ENCODE results near the gene VPS36. TPM values are rescaled to one million over a fixed set of nuclear protein-coding genes. Genes with fewer than 3 reads are reported as not detected.
A peak's percentile ranks its signal among the peaks of the same experiment; 100 is the strongest.

Gene VPS36
- total RNA-seq, 1 donor: 35.8 TPM

DNA sequence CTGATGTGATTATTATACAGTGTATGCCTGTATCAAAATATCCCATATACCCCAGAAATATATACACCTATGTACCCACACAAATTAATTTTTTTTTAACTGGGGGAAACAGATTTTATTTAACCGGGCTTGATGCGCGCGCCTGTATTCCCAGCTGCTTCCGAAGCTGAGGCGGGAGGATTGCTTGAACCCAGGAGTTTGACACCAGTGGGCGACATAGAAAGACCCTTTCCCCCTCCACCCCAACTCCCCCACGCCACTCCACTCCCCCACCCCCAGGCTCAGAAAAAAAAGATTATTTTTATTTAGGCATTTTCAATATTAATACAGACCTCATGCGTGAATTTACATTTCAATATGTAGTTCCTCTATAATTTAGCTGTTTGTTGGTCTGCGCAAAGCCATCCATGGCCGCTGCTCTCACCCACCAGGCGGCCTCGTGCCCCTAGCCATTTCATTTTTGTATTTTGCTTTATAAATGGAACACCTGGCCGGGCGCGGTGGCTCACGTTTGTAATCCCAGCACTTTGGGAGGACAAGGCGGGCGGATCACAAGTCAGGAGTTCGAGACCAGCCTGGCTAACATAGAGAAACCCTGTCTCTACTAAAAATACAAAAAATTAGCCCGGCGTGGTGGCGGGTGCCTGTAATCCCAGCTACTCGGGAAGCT is 836 bp upstream of the VPS36 start:
- TF ChIP-seq, protein P1, sequence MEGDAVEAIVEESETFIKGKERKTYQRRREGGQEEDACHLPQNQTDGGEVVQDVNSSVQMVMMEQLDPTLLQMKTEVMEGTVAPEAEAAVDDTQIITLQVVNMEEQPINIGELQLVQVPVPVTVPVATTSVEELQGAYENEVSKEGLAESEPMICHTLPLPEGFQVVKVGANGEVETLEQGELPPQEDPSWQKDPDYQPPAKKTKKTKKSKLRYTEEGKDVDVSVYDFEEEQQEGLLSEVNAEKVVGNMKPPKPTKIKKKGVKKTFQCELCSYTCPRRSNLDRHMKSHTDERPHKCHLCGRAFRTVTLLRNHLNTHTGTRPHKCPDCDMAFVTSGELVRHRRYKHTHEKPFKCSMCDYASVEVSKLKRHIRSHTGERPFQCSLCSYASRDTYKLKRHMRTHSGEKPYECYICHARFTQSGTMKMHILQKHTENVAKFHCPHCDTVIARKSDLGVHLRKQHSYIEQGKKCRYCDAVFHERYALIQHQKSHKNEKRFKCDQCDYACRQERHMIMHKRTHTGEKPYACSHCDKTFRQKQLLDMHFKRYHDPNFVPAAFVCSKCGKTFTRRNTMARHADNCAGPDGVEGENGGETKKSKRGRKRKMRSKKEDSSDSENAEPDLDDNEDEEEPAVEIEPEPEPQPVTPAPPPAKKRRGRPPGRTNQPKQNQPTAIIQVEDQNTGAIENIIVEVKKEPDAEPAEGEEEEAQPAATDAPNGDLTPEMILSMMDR (IDR thresholded peaks at IDR 0.05; ENCODE audit: extremely low read depth, low read depth, low read length): no peak
- Histone ChIP-seq H3K36me3 (ENCODE audit: insufficient read depth, low read length) (no peaks in the 10 kb centered on the region), H3K4me3 (ENCODE audit: insufficient read depth, low read length) (no peak overlapping the region), H4K20me1 (ENCODE audit: insufficient read depth, low read length) (peaks cover 9% of the 10 kb centered on the region), H2AFZ (ENCODE audit: low read length) (no peak overlapping the region), H3K4me2 (ENCODE audit: insufficient read depth, low read length) (peak overlapping the region; percentile 86), H3K27me3 (ENCODE audit: insufficient read depth, low read length) (no peaks in the 10 kb centered on the region), H3K79me2 (ENCODE audit: insufficient read depth, low read length) (peaks cover 49% of the 10 kb centered on the region), H3K4me1 (ENCODE audit: insufficient read depth, low read length) (peaks cover 28% of the 10 kb centered on the region), H3K9me3 (ENCODE audit: low read depth, low read length) (no peaks in the 10 kb centered on the region), H3K27ac (ENCODE audit: low read depth, low read length) (no peak overlapping the region)
- no peak for DNase-seq (ENCODE audit: insufficient read length, low spot score, missing footprints)

DNA sequence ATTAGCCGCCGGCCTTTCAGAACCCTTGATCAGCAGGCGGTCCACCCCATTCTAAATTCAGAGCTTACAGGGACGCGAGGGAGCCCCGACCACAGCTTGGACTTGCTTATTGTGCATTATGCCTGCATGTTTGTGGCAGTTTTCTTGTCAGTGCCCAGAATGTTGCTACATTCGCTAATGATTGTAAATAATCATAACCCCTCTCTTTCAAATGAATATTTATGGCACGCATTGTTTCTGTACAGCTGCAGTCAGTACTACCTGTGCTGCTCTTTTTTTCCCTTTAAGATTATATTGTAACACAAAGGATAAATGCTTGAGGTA is 321 bp upstream of the VPS36 start:
- H3K79me2 ChIP-seq (ENCODE audit: insufficient read depth, low read length): peaks cover 48% of the 10 kb centered on the region
- peak overlapping the region; percentile 82 for H3K4me3 ChIP-seq (ENCODE audit: insufficient read depth, low read length)
- H3K27ac ChIP-seq (ENCODE audit: low read depth, low read length): no peak overlapping the region
- H3K4me2 ChIP-seq (ENCODE audit: insufficient read depth, low read length): peak overlapping the region; percentile 86
- H3K4me1 ChIP-seq (ENCODE audit: insufficient read depth, low read length): peaks cover 26% of the 10 kb centered on the region
- H3K9me3 ChIP-seq (ENCODE audit: low read depth, low read length): no peaks in the 10 kb centered on the region
- no peaks in the 10 kb centered on the region for H3K27me3 ChIP-seq (ENCODE audit: insufficient read depth, low read length)
- H3K36me3 ChIP-seq (ENCODE audit: insufficient read depth, low read length): no peaks in the 10 kb centered on the region
- peak overlapping the region; percentile 64 for H2AFZ ChIP-seq (ENCODE audit: low read length)
- DNase-seq (ENCODE audit: insufficient read length, low spot score, missing footprints): no peak
- H4K20me1 ChIP-seq (ENCODE audit: insufficient read depth, low read length): peaks cover 9% of the 10 kb centered on the region
- TF ChIP-seq, protein P1 (IDR thresholded peaks at IDR 0.05; ENCODE audit: extremely low read depth, low read depth, low read length): no peak

DNA sequence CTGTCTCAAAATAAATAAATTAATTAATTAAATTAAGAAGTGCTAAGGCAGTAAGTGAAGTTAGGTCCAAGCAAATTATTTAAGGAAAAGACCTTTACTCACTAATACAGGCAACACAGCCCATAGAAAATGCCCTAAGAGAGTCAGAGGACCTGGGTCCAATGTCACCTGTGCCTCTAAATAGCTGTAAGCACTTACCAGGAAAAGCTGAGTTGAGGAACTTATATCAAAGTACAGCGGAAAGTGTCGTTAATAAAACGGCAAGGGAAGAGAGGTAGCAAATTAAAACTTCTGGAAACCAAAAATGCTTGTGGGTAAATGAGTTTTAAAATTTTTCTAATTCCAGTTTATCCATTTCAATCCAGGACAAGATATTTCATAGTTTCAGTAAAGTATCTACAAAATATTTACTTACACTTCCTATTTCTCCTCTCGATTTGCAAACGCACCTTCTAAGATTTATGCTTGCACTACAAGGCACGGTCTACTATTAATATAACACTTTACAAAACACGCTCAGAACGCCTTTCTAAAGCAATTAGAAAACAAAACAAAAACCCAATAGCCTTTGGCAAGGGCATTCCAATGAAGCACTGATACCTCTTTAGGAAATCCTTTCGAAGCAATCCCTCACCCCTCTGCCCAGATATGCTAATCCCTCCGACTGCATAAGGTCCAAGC is 963 bp downstream of the VPS36 start:
- Histone ChIP-seq H3K9me3 (ENCODE audit: low read depth, low read length) (no peaks in the 10 kb centered on the region), H3K36me3 (ENCODE audit: insufficient read depth, low read length) (peaks cover 5% of the 10 kb centered on the region), H3K4me1 (ENCODE audit: insufficient read depth, low read length) (peaks cover 26% of the 10 kb centered on the region), H3K27me3 (ENCODE audit: insufficient read depth, low read length) (no peaks in the 10 kb centered on the region), H4K20me1 (ENCODE audit: insufficient read depth, low read length) (peaks cover 13% of the 10 kb centered on the region), H3K27ac (ENCODE audit: low read depth, low read length) (peak overlapping the region; percentile 77), H3K4me2 (ENCODE audit: insufficient read depth, low read length) (peak overlapping the region; percentile 92), H2AFZ (ENCODE audit: low read length) (peak overlapping the region; percentile 78), H3K79me2 (ENCODE audit: insufficient read depth, low read length) (peaks cover 52% of the 10 kb centered on the region), H3K4me3 (ENCODE audit: insufficient read depth, low read length) (peak overlapping the region; percentile 82)
- peak; percentile 58 for DNase-seq (ENCODE audit: insufficient read length, low spot score, missing footprints)
- TF ChIP-seq, protein P1 (IDR thresholded peaks at IDR 0.05; ENCODE audit: extremely low read depth, low read depth, low read length): no peak

DNA sequence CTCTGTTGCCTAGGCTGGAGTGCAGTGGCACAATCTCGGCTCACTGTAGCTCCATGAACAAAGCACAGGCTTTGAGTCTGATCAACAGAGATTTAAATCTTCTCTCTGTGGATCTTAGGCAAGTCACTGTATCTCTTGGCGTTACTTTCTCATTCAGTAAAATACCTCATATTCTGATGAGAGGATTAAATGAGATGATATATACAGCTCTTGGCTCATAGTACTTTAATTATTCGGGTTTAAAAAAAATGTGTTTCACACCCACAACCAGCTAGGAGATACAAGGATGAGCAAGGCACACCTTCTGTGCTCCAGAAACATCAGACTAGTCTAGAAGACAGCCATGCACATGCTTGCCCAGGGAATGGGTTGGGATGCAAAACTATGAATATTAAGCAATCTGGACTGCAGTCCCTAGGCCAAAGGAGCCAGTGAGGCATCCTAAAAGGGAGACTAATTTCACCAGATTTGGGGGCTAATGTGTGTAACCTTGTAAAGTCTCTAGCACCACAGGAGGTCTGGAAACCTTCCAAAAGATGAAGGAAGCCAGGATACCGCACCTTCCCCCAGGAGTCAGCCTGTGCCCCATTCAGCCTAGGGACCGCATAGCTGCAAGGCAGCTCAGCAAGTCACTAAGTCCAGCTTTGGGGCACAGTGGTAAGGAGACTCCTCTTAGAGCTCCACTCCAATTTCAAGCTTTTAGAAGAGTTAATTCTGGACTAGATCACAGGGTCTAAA is 2.5 kb downstream of the VPS36 start:
- H3K4me1 ChIP-seq (ENCODE audit: insufficient read depth, low read length): peaks cover 21% of the 10 kb centered on the region
- no peaks in the 10 kb centered on the region for H3K9me3 ChIP-seq (ENCODE audit: low read depth, low read length)
- H3K36me3 ChIP-seq (ENCODE audit: insufficient read depth, low read length): peaks cover 5% of the 10 kb centered on the region
- peaks cover 64% of the 10 kb centered on the region for H3K79me2 ChIP-seq (ENCODE audit: insufficient read depth, low read length)
- H4K20me1 ChIP-seq (ENCODE audit: insufficient read depth, low read length): peaks cover 13% of the 10 kb centered on the region
- peak overlapping the region; percentile 92 for H3K4me2 ChIP-seq (ENCODE audit: insufficient read depth, low read length)
- H2AFZ ChIP-seq (ENCODE audit: low read length): no peak overlapping the region
- no peak overlapping the region for H3K4me3 ChIP-seq (ENCODE audit: insufficient read depth, low read length)
- DNase-seq (ENCODE audit: insufficient read length, low spot score, missing footprints): peak; percentile 84
- peak overlapping the region; percentile 39 for H3K27ac ChIP-seq (ENCODE audit: low read depth, low read length)
- TF ChIP-seq, protein P1 (IDR thresholded peaks at IDR 0.05; ENCODE audit: extremely low read depth, low read depth, low read length): no peak
- no peaks in the 10 kb centered on the region for H3K27me3 ChIP-seq (ENCODE audit: insufficient read depth, low read length)
